K562 (cell line): Measurements from ENCODE around the gene PLEKHO1. TPM values are rescaled to one million over a fixed set of nuclear protein-coding genes. Genes with fewer than 3 reads are reported as not detected.
"Not testable (repeated sequence)": the region's sequence is repeated elsewhere in the genome, so short reads cannot be mapped to it uniquely, and the experiment has no call there.

Source experiments
- ATAC-seq: fragments of 200-7000 bp; cut with Tn5 transposase; 3 replicates; pipeline ENCODE4 v1.9.1; 2020; ENCODE audit warnings: moderate library complexity
- BruUV-seq: library from RNA; stranded (reverse); fragments of 400-500 nt; replicated peaks from 2 replicates; lab custom pipeline; 2021; lab: Mats Ljungman, UMichigan
- CTCF ChIA-PET: fragments of 300-600 bp; formaldehyde crosslinking; extraction: SDS; loops from one replicate; lab custom pipeline; 2021; ENCODE audit warnings: low intra/inter-chr PET ratio; lab: Yijun Ruan, JAX
- POLR2A ChIA-PET: fragments of 300-600, 350-650 bp; sonication (Branson Sonifier 250); formaldehyde crosslinking; extraction: SDS; loops from one replicate; lab custom pipeline; 2021; ENCODE audit warnings: antibody characterized with exemption, inconsistent platforms; lab: Yijun Ruan, JAX
- DNase-seq, 4 experiments: peaks; one replicate each; pipeline versions ENCODE4 v3.0.0 to v3.0.0-alpha.2; 2011 to 2018; ENCODE audit warnings: low spot score in 3 of 4, mixed read lengths in 3 of 4; ENCODE audit errors: extremely low read depth in 1 of 4
- FAIRE-seq: peaks from 2 replicates; lab custom pipeline; 2011; peaks lifted over from hg19 to GRCh38; lab: Jason Lieb, UNC
- H2AFZ ChIP-seq: 2 replicates; pipeline ENCODE4 v1.6.0; 2011; ENCODE audit warnings: low read depth, low read length, control low read depth, inconsistent platforms
- H3K27ac ChIP-seq: fragments of 200-600 bp; 3 replicates; pipeline ENCODE4 v1.8.0; 2011; ENCODE audit warnings: low read depth, mild to moderate bottlenecking, control low read depth, inconsistent platforms, low read length, moderate library complexity, mixed read lengths; ENCODE audit errors: extremely low read depth
- H3K27me3 ChIP-seq, 2 experiments: fragments of 300-600 bp in 1 of 2; 2 replicates in 1 of 2; 3 replicates in 1 of 2; pipeline versions ENCODE4 v1.6.0 to v1.8.0; 2011; ENCODE audit warnings: inconsistent platforms in 2 of 2, low read length in 2 of 2, mild to moderate bottlenecking in 1 of 2, mixed read lengths in 1 of 2, moderate library complexity in 1 of 2; ENCODE audit not compliant: control insufficient read depth in 2 of 2, insufficient read depth in 2 of 2
- H3K36me3 ChIP-seq: fragments of 300-600 bp; 3 replicates; pipeline ENCODE4 v1.8.0; 2011; ENCODE audit warnings: mild to moderate bottlenecking, low read length, inconsistent platforms; ENCODE audit not compliant: control insufficient read depth, insufficient read depth
- H3K4me1 ChIP-seq, 2 experiments: fragments of 200-600 bp in 1 of 2; replicated peaks in 1 of 2; 2 replicates in 1 of 2; 3 replicates in 1 of 2; pipeline versions ENCODE4 v1.5.1 to v1.8.0; 2011; ENCODE audit warnings: inconsistent platforms in 2 of 2, low read length in 2 of 2, mild to moderate bottlenecking in 1 of 2, mixed read lengths in 1 of 2, moderate library complexity in 1 of 2; ENCODE audit not compliant: control insufficient read depth in 2 of 2, insufficient read depth in 2 of 2
- H3K4me2 ChIP-seq: 2 replicates; pipeline ENCODE4 v1.6.1; 2011; ENCODE audit warnings: low read length, control low read depth, inconsistent platforms, mixed read lengths; ENCODE audit not compliant: insufficient read depth
- H3K4me3 ChIP-seq: fragments of 200-600 bp; sonication (generic), shearing (Covaris generic); 2 replicates; pipeline ENCODE4 v1.5.1; 2016; ENCODE audit warnings: control low read depth, inconsistent platforms
- H3K79me2 ChIP-seq: fragments of 200-600 bp; 3 replicates; pipeline ENCODE4 v1.8.0; 2011; ENCODE audit warnings: low read length, inconsistent platforms; ENCODE audit not compliant: control insufficient read depth, insufficient read depth
- H3K9ac ChIP-seq, 2 experiments: 2 replicates each; pipeline versions ENCODE4 v1.6.0 to v1.6.1; 2011; ENCODE audit warnings: low read depth in 2 of 2, low read length in 2 of 2, control low read depth in 1 of 2, inconsistent platforms in 1 of 2, mild to moderate bottlenecking in 1 of 2, mixed read lengths in 1 of 2; ENCODE audit not compliant: insufficient read depth in 1 of 2
- H3K9me1 ChIP-seq: one replicate; pipeline ENCODE4 v1.6.0; 2011; ENCODE audit warnings: inconsistent platforms, mild to moderate bottlenecking, low read length, moderate library complexity; ENCODE audit not compliant: control insufficient read depth, insufficient read depth
- H3K9me3 ChIP-seq: replicated peaks from 2 replicates; pipeline ENCODE4 v1.5.1; 2011; ENCODE audit warnings: low read depth, low read length, inconsistent platforms; ENCODE audit not compliant: control insufficient read depth, insufficient read depth
- H4K20me1 ChIP-seq: replicated peaks from 2 replicates; pipeline ENCODE4 v1.6.1; 2011; ENCODE audit warnings: low read length, inconsistent platforms, mixed read lengths; ENCODE audit not compliant: control insufficient read depth, insufficient read depth
- ARID1B ChIP-seq: fragments of 450-650 bp; IDR thresholded peaks from 2 replicates; pipeline ENCODE4 v1.6.1; 2016; ENCODE audit warnings: antibody characterized with exemption, mild to moderate bottlenecking, inconsistent platforms
- DEAF1 ChIP-seq: fragments of 450-650 bp; formaldehyde crosslinking; IDR thresholded peaks from 2 replicates; pipeline ENCODE4 v1.4.0; 2020; ENCODE audit warnings: mild to moderate bottlenecking, moderate library complexity
- DPF2 ChIP-seq: fragments of 450-650 bp; IDR thresholded peaks from 2 replicates; pipeline ENCODE4 v1.6.1; 2016
- FOSL1 ChIP-seq: fragments of 200-800 bp; sonication (Bioruptor generic); conservative IDR thresholded peaks from 2 replicates; pipeline ENCODE4 v1.6.1; 2016; ENCODE audit warnings: missing genetic modification characterization, missing compliant biosample characterization
- KDM1A ChIP-seq, 2 experiments: fragments of 450-650 bp; IDR thresholded peaks; 2 replicates each; pipeline ENCODE4 v1.6.1; 2016; ENCODE audit warnings: mild to moderate bottlenecking in 2 of 2
- MEIS2 ChIP-seq: fragments of 450-650 bp; IDR thresholded peaks from 2 replicates; pipeline ENCODE4 v1.6.1; 2014; ENCODE audit warnings: mild to moderate bottlenecking; ENCODE audit not compliant: partially characterized antibody
- MYBL2 ChIP-seq, 2 experiments: fragments of 450-650 bp in 1 of 2; sonication (generic) in 1 of 2; formaldehyde crosslinking in 1 of 2; IDR thresholded peaks; 2 replicates each; pipeline versions ENCODE4 v1.6.1 to v1.8.1; 2017 to 2022; ENCODE audit warnings: borderline replicate concordance in 1 of 2, inconsistent platforms in 1 of 2, low read depth in 1 of 2, mild to moderate bottlenecking in 1 of 2, missing genetic modification reagents in 1 of 2, moderate library complexity in 1 of 2
- NR2C1 ChIP-seq, 2 experiments: fragments of 450-650 bp; IDR thresholded peaks; 2 replicates each; pipeline ENCODE4 v1.6.1; 2017; ENCODE audit warnings: mild to moderate bottlenecking in 2 of 2, antibody characterized with exemption in 1 of 2, inconsistent platforms in 1 of 2, missing compliant biosample characterization in 1 of 2, missing genetic modification characterization in 1 of 2
- TFE3 ChIP-seq: fragments of 450-650 bp; formaldehyde crosslinking; IDR thresholded peaks from 2 replicates; pipeline ENCODE4 v1.4.0; 2020; ENCODE audit warnings: mild to moderate bottlenecking, mixed read lengths
- USF2 ChIP-seq: sonication (generic); formaldehyde crosslinking; IDR thresholded peaks from 2 replicates; pipeline ENCODE4 v1.5.0; 2020; ENCODE audit warnings: missing genetic modification reagents
- ZNF146 ChIP-seq: IDR thresholded peaks from one replicate; pipeline ENCODE4 v1.6.1; 2018; ENCODE audit warnings: missing compliant biosample characterization; ENCODE audit not compliant: unreplicated experiment
- WGBS: fragments of 100-300 bp; shearing (Covaris generic); methylation state at CpG from one replicate; pipeline ENCODE4 v1.1.6; 2016; ENCODE audit warnings: low coverage, mixed read lengths; ENCODE audit not compliant: insufficient coverage; ENCODE audit errors: missing lambda C conversion rate; 5-methylcytosine and 5-hydroxymethylcytosine counted together
- in situ Hi-C: fragments of 300-500 bp; cut with MboI; formaldehyde crosslinking; loops from 4 replicates; pipeline ENCODE4 v1.15.0; 2018; ENCODE audit warnings: inconsistent platforms, mixed read lengths
- intact Hi-C: fragments of 100-400 bp; cut with micrococcal nuclease; formaldehyde crosslinking; loops from 2 replicates; pipeline ENCODE4 v1.14.2; 2022
- polyA plus RNA-seq, 8 experiments: library from polyadenylated mRNA; depleted of rRNA in 4 of 8; stranded (reverse) in 5 of 8; unstranded in 3 of 8; fragments of >200 nt; fragmentation: Nextera tagmentation in 2 of 8; fragmentation: Illumina TruSeq in 1 of 8; extraction: Ambion mirVana in 2 of 8; extraction: Trizol in 1 of 8; gene quantifications; 2 replicates each; pipeline versions ENCODE4 v1.2.1 to v1.2.3, GENCODE V29; 2011 to 2014; ENCODE audit warnings: inconsistent platforms in 1 of 8, missing spikeins in 1 of 8
- total RNA-seq, 7 experiments: library from RNA; depleted of rRNA in 6 of 7; stranded (reverse); fragments of >200 nt in 6 of 7; fragmentation: Illumina TruSeq in 2 of 7; extraction: Trizol in 2 of 7; gene quantifications; 2 replicates each; pipeline versions ENCODE4 v1.2.1 to v1.2.3, GENCODE V29; 2011 to 2021; ENCODE audit warnings: low replicate concordance in 1 of 7

The PLEKHO1 gene
- total and polyA plus RNA-seq, 9 of the 15 experiments (the other 6 are each of a cell fraction or from before 2014, with no cell fraction given): 0.39 to 16.2 (median 9.6) TPM

GRCh38 chr1:150134537-150134936, 15.2 kb upstream of the PLEKHO1 start:
- no peaks in the 10 kb centered on the region for H3K79me2 ChIP-seq
- in situ Hi-C loops (no loop called here), intact Hi-C loops (no loop called here)
- H3K4me3 ChIP-seq: no peak overlapping the region
- no peaks in the 10 kb centered on the region; the same call in 2 of the 3 replicates for H3K36me3 ChIP-seq
- H3K27me3 ChIP-seq: no peaks in the 10 kb centered on the region
- no peaks in the 10 kb centered on the region for H4K20me1 ChIP-seq
- no peak overlapping the region for H3K27ac ChIP-seq
- no TSS peak for BruUV-seq
- ChIA-PET CTCF (no interaction called here), POLR2A (no interaction called here)
- no peak overlapping the region for H3K9ac ChIP-seq
- DNase-seq (no peak), FAIRE-seq (no peak), ATAC-seq (no peak)
- no peaks in the 10 kb centered on the region; a peak in 1 of 5 replicates for H3K4me1 ChIP-seq
- no peak overlapping the region for H2AFZ ChIP-seq
- no peaks in the 10 kb centered on the region for H3K9me3 ChIP-seq
- no peak overlapping the region for H3K4me2 ChIP-seq
- H3K9me1 ChIP-seq: no peaks in the 10 kb centered on the region
- peak; percentile 59 for TF ChIP-seq ZNF146 (CRISPR knock-in tag)
- no peak for TF ChIP-seq DEAF1 (CRISPR knock-in tag)
- 71% methylated on average over 1 of the region's 1 CpG for WGBS

DNA sequence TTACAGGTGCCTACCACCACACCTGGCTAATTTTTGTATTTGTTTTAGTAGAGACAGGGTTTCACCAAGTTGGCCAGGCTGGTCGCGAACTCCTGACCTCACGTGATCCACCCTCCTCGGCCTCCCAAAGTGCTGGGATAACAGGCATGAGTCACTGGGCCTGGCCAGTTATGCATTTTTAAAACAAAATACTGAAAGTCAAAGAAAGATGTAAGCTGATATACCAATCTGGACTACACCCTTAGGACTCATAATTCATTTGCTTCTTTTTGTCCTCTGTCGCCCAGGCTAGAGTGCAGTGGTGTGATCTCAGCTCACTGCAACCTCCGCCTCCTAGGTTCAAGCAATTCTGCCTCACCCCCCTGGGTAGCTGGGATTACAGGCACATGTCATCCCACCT, 14.3 kb upstream of the PLEKHO1 start:
- in situ Hi-C loops; H3K9me1 ChIP-seq; H3K36me3 ChIP-seq; H2AFZ ChIP-seq; H4K20me1 ChIP-seq; intact Hi-C loops; H3K4me3 ChIP-seq; CTCF ChIA-PET; H3K79me2 ChIP-seq; BruUV-seq; H3K4me1 ChIP-seq; H3K4me2 ChIP-seq; H3K27me3 ChIP-seq; H3K27ac ChIP-seq; H3K9ac ChIP-seq; H3K9me3 ChIP-seq; TF ChIP-seq MYBL2 (CRISPR knock-in tag; IDR thresholded peaks at IDR 0.05; ENCODE audit: borderline replicate concordance): not testable (repeated sequence)
- peak in 1 of 4 experiments; percentile 45 for DNase-seq
- WGBS: 33% methylated on average over 6 of the region's 6 CpGs
- ATAC-seq: peak; percentile 60
- POLR2A ChIA-PET: interaction anchor here (2.5 kb wide), 1 partner anchor 26 kb away, joined by 11 read pairs; no protein-coding TSS in a partner anchor
- peak; percentile 6 for FAIRE-seq
- TF ChIP-seq TFE3: peak; percentile 17; the same call in 1 of the 2 replicates
- peak; percentile 54 for TF ChIP-seq ARID1B
- TF ChIP-seq DPF2: 0 out of 2 replicates have a peak, but pooled peaks have one; percentile 32
- peak; percentile 53 for TF ChIP-seq MEIS2
- peak; percentile 65 for TF ChIP-seq MYBL2 (IDR thresholded peaks at IDR 0.05; ENCODE audit: low read depth)
- peak; percentile 32 to 58; a peak in 3 of 4 replicates for TF ChIP-seq KDM1A (IDR thresholded peaks at IDR 0.05)
- peak; percentile 52 for TF ChIP-seq USF2 (CRISPR knock-in tag)
- TF ChIP-seq NR2C1 (IDR thresholded peaks at IDR 0.05): peak; percentile 72
- peak; percentile 68; the same call in 1 of the 2 replicates for TF ChIP-seq NR2C1 (tag; IDR thresholded peaks at IDR 0.05)
- peak; percentile 70 for TF ChIP-seq FOSL1 (tag)
